Right lobe of liver (tissue), 6 donors: ENCODE results near the gene LIF. TPM values are rescaled to one million over a fixed set of nuclear protein-coding genes. Genes with fewer than 3 reads are reported as not detected.

ENCODE experiments used
- ATAC-seq, 4 donors: fragments of 200-7000 bp; cut with Tn5 transposase; one replicate each; pipeline ENCODE4 v1.9.1; 2020; ENCODE audit warnings: mild to moderate bottlenecking in 4 of 4, moderate library complexity in 4 of 4
- DNase-seq, 3 donors: peaks; one replicate each; pipeline ENCODE4 v3.0.0-alpha.2; 2020
- H3K27ac ChIP-seq, 3 donors: fragments of 200-600 bp; one replicate each; pipeline ENCODE4 v1.8.0; 2022
- H3K27me3 ChIP-seq, 2 donors: fragments of 200-600 bp; one replicate each; pipeline ENCODE4 v1.8.0; 2022
- H3K36me3 ChIP-seq, 4 donors: fragments of 200-600 bp; sonication (generic) in 1 of 4; one replicate each; pipeline versions ENCODE4 v1.5.1 to v1.8.0; 2017 to 2022; ENCODE audit warnings: control low read depth in 1 of 4
- H3K4me1 ChIP-seq, 4 donors: fragments of 200-600 bp; sonication (generic) in 1 of 4; one replicate each; pipeline versions ENCODE4 v1.5.1 to v1.8.0; 2017 to 2022; ENCODE audit warnings: control low read depth in 1 of 4
- H3K4me3 ChIP-seq, 3 donors: fragments of 200-600 bp; one replicate each; pipeline ENCODE4 v1.8.0; 2022
- H3K9me3 ChIP-seq, 4 donors: fragments of 200-600 bp; sonication (generic) in 1 of 4; one replicate each; pipeline versions ENCODE4 v1.5.1 to v1.8.0; 2017 to 2022; ENCODE audit warnings: control low read depth in 1 of 4
- CTCF ChIP-seq, 4 donors: fragments of 200-600 bp in 3 of 4; fragments of 450-650 bp in 1 of 4; IDR thresholded peaks; one replicate each; pipeline versions ENCODE4 v1.5.1 to v1.8.0; 2016 to 2022; ENCODE audit warnings: antibody characterized with exemption in 4 of 4, mild to moderate bottlenecking in 2 of 4
- POLR2A ChIP-seq: fragments of 450-650 bp; IDR thresholded peaks from one replicate; pipeline ENCODE4 v1.6.1; 2017; ENCODE audit warnings: antibody characterized with exemption, mild to moderate bottlenecking
- WGBS: methylation state at CpG from one replicate; pipeline ENCODE4 v1.1.6; 2018; ENCODE audit warnings: low coverage, low lambda C conversion rate; ENCODE audit not compliant: insufficient coverage; ENCODE audit errors: missing lambda C conversion rate; 5-methylcytosine and 5-hydroxymethylcytosine counted together
- intact Hi-C, 2 donors: fragments of 100-400 bp; cut with DNase I; formaldehyde crosslinking; loops; one replicate each; pipeline versions ENCODE4 v1.11.2 to v1.14.1; 2022
- total RNA-seq, 6 experiments: library from RNA; depleted of rRNA in 2 of 6; stranded (reverse); fragments of >200 nt in 2 of 6; fragmentation: NEBNext Ultra II Directional in 3 of 6; extraction: Animal tissue kit (Norgen Biotek cat#: 25700) in 3 of 6; gene quantifications; one replicate each; pipeline versions ENCODE4 v1.1.0 to v1.2.4, GENCODE V29; 2016 to 2023
- donor health status: DM: no; HTN: yes; CAD: no.
- donor health status: DM: no; HTN: no; CAD: no.
- donor health status: DM: no; HTN: no; CAD: no.
- donor health status: DM: no; HTN: yes; CAD: no.
- donor health status: DM: no; HTN: yes; CAD: no.

The LIF gene
- total RNA-seq, 6 experiments from 2014 or later, result 0.15 to 2.0 (median 1.6) TPM; not detected in 2

GRCh38 chr22:30225220-30225927, 21.2 kb downstream of the LIF start:
- intact Hi-C loops, result no loop called here
- DNase-seq (no peak), ATAC-seq (no peak)
- Histone ChIP-seq H3K4me3 (no peak overlapping the region), H3K9me3 (no peaks in the 10 kb centered on the region), H3K4me1 (no peaks in the 10 kb centered on the region), H3K27ac (no peak overlapping the region), H3K27me3 (no peaks in the 10 kb centered on the region), H3K36me3 (no peaks in the 10 kb centered on the region)
- 49% methylated on average over 6 of the region's 7 CpGs for WGBS
- TF ChIP-seq POLR2A (no peak), CTCF (IDR thresholded peaks at IDR 0.05) (no peak)

- intact Hi-C loops, result no loop called here
- no peaks in the 10 kb centered on the region for H3K36me3 ChIP-seq
- TF ChIP-seq POLR2A (no peak), CTCF (IDR thresholded peaks at IDR 0.05) (no peak)
- H3K9me3 ChIP-seq, result no peaks in the 10 kb centered on the region
- 42% methylated on average over 7 of the region's 11 CpGs for WGBS
- H3K4me3 ChIP-seq, result no peak overlapping the region
- no peak overlapping the region for H3K27ac ChIP-seq
- H3K27me3 ChIP-seq, result no peaks in the 10 kb centered on the region
- DNase-seq (no peak), ATAC-seq (no peak)
- H3K4me1 ChIP-seq, result no peaks in the 10 kb centered on the region
These were observed 22.2 kb downstream of the LIF start for GRCh38 chr22:30224161-30224857.

- no peaks in the 10 kb centered on the region for H3K36me3 ChIP-seq
- H3K9me3 ChIP-seq, result no peaks in the 10 kb centered on the region
- intact Hi-C loops, result no loop called here
- no peak overlapping the region for H3K4me3 ChIP-seq
- ATAC-seq (peak in 1 of 4 donors; percentile 7), DNase-seq (no peak)
- WGBS, result 49% methylated on average over 12 of the region's 15 CpGs
- H3K27me3 ChIP-seq, result no peaks in the 10 kb centered on the region
- TF ChIP-seq CTCF (IDR thresholded peaks at IDR 0.05), result no peak
- no peak for TF ChIP-seq POLR2A
- H3K27ac ChIP-seq, result no peak overlapping the region
- no peaks in the 10 kb centered on the region for H3K4me1 ChIP-seq
These were observed 23.3 kb downstream of the LIF start for GRCh38 chr22:30223303-30223702.

GRCh38 chr22:30222321-30222720, 24.2 kb downstream of the LIF start:
- TF ChIP-seq CTCF (IDR thresholded peaks at IDR 0.05), result no peak
- no peak for TF ChIP-seq POLR2A
- Histone ChIP-seq H3K36me3 (no peaks in the 10 kb centered on the region), H3K27ac (no peak overlapping the region), H3K4me1 (no peaks in the 10 kb centered on the region), H3K27me3 (no peaks in the 10 kb centered on the region), H3K4me3 (no peak overlapping the region), H3K9me3 (no peaks in the 10 kb centered on the region)
- WGBS, result 62% methylated on average over 2 of the region's 4 CpGs
- DNase-seq, result no peak
- intact Hi-C loops, result no loop called here
- no peak for ATAC-seq
